ENCODE data around the gene CHKA. TPM values are rescaled to one million over a fixed set of nuclear protein-coding genes. Genes with fewer than 3 reads are reported as not detected.

Gene CHKA
- total and polyA plus RNA-seq, 9 of the 15 experiments (the other 6 are each of a cell fraction or from before 2014, with no cell fraction given) = 3.6 to 37.0 (median 30.2) TPM

DNA sequence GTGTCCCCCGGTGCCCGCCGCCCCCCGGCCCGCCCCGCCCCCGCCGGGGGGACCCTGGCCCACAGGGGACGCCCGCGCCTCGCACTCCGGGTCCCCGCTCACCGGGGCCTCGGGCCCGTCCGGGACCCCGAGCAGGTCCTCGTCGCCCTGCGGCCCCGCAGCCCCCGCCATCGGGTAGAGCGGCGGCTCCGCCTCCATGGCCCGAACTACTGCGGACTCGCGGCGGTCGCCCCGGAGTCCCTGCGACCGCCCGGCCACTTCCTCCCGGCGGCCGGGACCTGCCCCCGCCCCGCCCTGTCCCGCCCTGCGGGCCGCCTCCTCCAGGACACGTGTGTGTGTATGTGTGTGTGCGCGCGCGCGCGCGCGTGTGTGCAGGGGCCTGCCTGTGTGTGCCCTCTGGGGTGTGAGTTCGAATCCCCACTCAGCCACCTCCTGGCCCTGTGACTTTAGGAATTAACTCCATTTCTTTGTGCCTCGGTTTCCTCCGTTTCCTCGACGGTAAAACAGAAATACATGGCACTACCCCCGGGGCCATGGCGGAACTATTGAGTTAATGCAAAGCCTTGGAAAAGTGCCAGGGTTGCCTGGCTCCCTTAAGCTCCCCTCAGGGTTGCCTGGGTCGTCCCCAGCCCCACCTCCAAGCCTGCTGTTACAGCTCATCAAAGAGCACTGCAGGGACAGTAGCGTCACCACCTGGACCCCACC is 117.2 kb downstream of the CHKA start, which contains the start of gene UNC93B1 (continued):
- 0 out of 2 replicates have a peak, but pooled peaks have one; percentile 17 for TF ChIP-seq ZBTB17 (CRISPR knock-in tag; IDR thresholded peaks at IDR 0.05)
- TF ChIP-seq, protein P1, sequence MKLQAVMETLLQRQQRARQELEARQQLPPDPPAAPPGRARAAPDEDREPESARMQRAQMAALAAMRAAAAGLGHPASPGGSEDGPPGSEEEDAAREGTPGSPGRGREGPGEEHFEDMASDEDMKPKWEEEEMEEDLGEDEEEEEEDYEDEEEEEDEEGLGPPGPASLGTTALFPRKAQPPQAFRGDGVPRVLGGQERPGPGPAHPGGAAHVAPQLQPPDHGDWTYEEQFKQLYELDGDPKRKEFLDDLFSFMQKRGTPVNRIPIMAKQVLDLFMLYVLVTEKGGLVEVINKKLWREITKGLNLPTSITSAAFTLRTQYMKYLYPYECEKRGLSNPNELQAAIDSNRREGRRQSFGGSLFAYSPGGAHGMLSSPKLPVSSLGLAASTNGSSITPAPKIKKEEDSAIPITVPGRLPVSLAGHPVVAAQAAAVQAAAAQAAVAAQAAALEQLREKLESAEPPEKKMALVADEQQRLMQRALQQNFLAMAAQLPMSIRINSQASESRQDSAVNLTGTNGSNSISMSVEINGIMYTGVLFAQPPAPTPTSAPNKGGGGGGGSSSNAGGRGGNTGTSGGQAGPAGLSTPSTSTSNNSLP (IDR thresholded peaks at IDR 0.05; ENCODE audit: borderline replicate concordance, low read depth, low read length) = no peak
- TF ChIP-seq HMG20B (CRISPR knock-in tag; IDR thresholded peaks at IDR 0.05) = no peak
- TF ChIP-seq CSDE1 (IDR thresholded peaks at IDR 0.05) = no peak
- TF ChIP-seq ZNF780A (CRISPR knock-in tag; IDR thresholded peaks at IDR 0.05) = no peak
- TF ChIP-seq EWSR1 (IDR thresholded peaks at IDR 0.05; ENCODE audit: borderline replicate concordance, low read depth, partially characterized antibody) = no peak
- TF ChIP-seq, protein P2, sequence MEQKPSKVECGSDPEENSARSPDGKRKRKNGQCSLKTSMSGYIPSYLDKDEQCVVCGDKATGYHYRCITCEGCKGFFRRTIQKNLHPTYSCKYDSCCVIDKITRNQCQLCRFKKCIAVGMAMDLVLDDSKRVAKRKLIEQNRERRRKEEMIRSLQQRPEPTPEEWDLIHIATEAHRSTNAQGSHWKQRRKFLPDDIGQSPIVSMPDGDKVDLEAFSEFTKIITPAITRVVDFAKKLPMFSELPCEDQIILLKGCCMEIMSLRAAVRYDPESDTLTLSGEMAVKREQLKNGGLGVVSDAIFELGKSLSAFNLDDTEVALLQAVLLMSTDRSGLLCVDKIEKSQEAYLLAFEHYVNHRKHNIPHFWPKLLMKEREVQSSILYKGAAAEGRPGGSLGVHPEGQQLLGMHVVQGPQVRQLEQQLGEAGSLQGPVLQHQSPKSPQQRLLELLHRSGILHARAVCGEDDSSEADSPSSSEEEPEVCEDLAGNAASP (IDR thresholded peaks at IDR 0.05) = no peak
- no peak for TF ChIP-seq U2AF1 (optimal IDR thresholded peaks at IDR 0.05; ENCODE audit: low read depth, low read length)
- TF ChIP-seq ZKSCAN3 (CRISPR knock-in tag; IDR thresholded peaks at IDR 0.05) = no peak
- no peak for TF ChIP-seq NFE2 (IDR thresholded peaks at IDR 0.05; ENCODE audit: low read depth)
- TF ChIP-seq, protein P3, sequence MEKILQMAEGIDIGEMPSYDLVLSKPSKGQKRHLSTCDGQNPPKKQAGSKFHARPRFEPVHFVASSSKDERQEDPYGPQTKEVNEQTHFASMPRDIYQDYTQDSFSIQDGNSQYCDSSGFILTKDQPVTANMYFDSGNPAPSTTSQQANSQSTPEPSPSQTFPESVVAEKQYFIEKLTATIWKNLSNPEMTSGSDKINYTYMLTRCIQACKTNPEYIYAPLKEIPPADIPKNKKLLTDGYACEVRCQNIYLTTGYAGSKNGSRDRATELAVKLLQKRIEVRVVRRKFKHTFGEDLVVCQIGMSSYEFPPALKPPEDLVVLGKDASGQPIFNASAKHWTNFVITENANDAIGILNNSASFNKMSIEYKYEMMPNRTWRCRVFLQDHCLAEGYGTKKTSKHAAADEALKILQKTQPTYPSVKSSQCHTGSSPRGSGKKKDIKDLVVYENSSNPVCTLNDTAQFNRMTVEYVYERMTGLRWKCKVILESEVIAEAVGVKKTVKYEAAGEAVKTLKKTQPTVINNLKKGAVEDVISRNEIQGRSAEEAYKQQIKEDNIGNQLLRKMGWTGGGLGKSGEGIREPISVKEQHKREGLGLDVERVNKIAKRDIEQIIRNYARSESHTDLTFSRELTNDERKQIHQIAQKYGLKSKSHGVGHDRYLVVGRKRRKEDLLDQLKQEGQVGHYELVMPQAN (IDR thresholded peaks at IDR 0.05; ENCODE audit: borderline replicate concordance) = no peak
- TF ChIP-seq, protein P4, sequence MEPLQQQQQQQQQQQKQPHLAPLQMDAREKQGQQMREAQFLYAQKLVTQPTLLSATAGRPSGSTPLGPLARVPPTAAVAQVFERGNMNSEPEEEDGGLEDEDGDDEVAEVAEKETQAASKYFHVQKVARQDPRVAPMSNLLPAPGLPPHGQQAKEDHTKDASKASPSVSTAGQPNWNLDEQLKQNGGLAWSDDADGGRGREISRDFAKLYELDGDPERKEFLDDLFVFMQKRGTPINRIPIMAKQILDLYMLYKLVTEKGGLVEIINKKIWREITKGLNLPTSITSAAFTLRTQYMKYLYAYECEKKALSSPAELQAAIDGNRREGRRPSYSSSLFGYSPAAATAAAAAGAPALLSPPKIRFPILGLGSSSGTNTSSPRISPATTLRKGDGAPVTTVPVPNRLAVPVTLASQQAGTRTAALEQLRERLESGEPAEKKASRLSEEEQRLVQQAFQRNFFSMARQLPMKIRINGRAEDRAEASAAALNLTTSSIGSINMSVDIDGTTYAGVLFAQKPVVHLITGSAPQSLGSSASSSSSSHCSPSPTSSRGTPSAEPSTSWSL (CRISPR knock-in tag; IDR thresholded peaks at IDR 0.05; ENCODE audit: borderline replicate concordance) = no peak
- TF ChIP-seq YY1 (IDR thresholded peaks at IDR 0.05; ENCODE audit: borderline replicate concordance in 1 of 3, control insufficient read depth in 1 of 3, extremely low read depth in 1 of 3, insufficient read depth in 3 of 3, insufficient read length in 1 of 3, insufficient replicate concordance in 2 of 3, low read depth in 1 of 3, low read length in 2 of 3) = peak in 2 of 3 experiments; percentile 20 to 51
- no peak for TF ChIP-seq ZNF175 (CRISPR knock-in tag; IDR thresholded peaks at IDR 0.05; ENCODE audit: low read depth)
- no peak for TF ChIP-seq ZNF589 (CRISPR knock-in tag; IDR thresholded peaks at IDR 0.05; ENCODE audit: low read depth)
- TF ChIP-seq NR1H2 (CRISPR knock-in tag; IDR thresholded peaks at IDR 0.05) = no peak
- TF ChIP-seq POLR3G (IDR thresholded peaks at IDR 0.05; ENCODE audit: extremely low read depth, insufficient read length, insufficient replicate concordance) = no peak
- peak; percentile 77; the same call in 1 of the 2 replicates for TF ChIP-seq MXI1 (IDR thresholded peaks at IDR 0.05; ENCODE audit: low read depth, low read length)
- 0 out of 2 replicates have a peak, but pooled peaks have one; percentile 24 for TF ChIP-seq SMARCE1 (IDR thresholded peaks at IDR 0.05)
- TF ChIP-seq RB1 (IDR thresholded peaks at IDR 0.05; ENCODE audit: low read depth) = peak; percentile 86; the same call in 1 of the 2 replicates
- TF ChIP-seq MAFK (IDR thresholded peaks at IDR 0.05; ENCODE audit: low read length) = no peak
- TF ChIP-seq ZNF785 (CRISPR knock-in tag; IDR thresholded peaks at IDR 0.05) = no peak
